ELF-1 (cell line): ENCODE results near the gene STK35.

Source experiments
- DNase-seq: peaks from one replicate; pipeline ENCODE4 v3.0.0-alpha.2; 2016; ENCODE audit warnings: low read depth, low spot score

The STK35 gene

DNA sequence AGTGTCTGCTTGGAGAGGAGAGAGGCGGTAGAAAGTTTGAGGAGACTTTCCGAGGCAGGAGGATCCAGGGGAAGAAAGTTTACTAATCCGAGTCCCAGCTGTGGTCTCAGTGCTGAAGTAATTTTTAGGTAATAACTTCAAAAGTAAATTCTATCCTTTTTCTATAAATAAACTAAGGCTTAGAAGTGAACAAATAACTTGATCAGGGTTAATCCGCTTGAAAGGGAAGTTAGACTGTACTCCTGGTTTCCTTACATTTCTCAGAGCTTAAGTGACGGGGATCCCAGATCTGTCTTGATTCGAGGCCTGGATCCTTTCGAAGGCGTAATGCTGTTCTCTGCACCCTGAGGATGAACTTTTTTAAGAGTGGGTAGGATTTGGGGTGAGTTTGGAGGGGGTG is 2.6 kb downstream of the STK35 start:
- no peak for DNase-seq

DNA sequence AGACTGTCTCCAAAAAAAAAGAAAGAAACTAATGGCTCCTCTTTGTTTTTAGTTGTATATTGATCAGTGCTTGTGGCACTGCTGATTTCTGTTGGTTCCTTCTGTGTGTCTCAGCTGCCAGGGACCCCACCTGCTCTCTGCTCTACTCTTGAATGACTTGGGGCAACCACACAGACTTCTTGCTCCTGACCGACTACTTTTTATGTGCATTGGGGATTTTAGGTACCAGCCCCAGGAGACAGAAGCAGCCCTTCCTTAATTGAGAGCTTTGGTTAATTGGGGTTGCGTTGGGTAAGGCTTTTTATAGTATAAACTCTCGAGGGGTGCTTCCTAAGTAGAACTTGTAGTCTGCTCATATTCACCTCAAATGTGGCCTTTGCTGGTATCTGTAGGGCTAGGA is 6.9 kb downstream of the STK35 start:
- no peak for DNase-seq

DNA sequence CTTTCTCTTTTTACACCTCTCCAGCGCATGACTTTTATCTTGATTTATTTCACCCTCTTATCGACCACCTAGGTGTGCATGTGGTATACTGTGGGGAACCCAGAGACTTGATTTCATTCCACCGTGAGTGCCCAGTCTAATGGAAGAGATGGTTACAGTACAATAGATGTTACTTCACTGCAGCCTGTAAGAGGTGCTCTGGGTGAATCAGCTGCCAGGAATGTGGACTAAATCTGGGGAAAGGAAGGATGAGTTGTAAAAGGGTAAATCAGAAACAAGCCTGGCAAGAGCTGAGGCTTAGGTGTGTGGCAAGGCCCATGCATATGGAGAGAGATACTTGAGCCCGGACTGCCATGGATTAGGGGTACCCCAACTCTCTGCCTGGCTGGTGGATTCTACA is 7.4 kb downstream of the STK35 start:
- DNase-seq = peak; percentile 25

DNA sequence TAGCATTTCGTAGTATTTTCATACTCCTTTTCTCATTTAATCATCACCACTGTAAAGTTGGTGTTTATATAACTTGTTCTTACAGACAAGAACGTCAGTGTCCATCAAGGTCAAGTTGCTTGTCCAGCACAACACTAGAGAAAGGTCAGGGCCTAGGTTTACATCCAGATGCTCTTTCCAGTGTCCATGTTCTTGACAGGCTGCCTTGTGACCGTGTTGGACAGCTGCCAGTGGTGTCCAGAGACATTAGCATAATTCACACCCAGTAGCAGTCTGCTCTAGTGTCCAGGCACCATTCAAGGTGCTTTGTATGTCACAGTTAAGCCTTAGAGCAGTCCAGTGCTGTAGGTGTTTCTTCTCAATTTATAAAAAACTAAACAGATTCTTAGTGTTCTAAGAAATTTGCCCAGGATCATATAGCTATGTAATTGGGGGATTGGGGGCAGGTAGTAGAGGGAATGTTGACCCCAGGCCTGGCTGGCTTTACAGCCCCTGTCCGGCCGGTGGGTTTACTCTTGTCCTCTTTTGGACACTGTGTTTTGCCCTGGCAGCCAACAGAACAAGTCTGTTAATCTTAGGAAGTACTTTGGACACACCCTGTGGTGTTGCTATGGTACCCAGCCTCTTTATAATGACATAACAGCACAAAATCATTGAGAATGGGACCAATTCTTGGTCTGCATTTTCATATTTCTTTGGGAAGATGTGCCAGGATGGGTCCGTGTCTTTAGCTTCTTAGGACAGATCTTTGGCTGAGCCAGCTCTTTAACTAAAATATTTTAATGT is 8.0 kb downstream of the STK35 start:
- no peak for DNase-seq

DNA sequence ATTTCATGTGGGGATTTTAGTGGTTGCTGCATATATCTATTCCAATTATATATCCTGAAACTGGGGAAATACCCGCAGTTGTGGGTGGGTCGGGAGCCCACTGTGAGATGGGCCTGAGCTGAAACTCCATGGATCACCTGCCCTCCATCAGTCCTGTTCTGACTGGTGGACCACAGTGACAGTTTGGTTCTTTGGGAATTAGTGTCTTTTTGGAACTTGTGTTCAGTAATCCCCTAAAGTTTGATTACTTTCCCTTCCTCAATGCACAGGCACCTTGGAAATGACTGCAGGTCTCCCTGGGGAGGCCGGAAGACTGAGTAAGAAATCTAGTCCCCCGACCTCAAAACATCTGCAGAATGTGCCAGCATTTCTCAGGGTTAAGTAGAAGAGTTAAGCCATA is 11.3 kb downstream of the STK35 start:
- no peak for DNase-seq

DNA sequence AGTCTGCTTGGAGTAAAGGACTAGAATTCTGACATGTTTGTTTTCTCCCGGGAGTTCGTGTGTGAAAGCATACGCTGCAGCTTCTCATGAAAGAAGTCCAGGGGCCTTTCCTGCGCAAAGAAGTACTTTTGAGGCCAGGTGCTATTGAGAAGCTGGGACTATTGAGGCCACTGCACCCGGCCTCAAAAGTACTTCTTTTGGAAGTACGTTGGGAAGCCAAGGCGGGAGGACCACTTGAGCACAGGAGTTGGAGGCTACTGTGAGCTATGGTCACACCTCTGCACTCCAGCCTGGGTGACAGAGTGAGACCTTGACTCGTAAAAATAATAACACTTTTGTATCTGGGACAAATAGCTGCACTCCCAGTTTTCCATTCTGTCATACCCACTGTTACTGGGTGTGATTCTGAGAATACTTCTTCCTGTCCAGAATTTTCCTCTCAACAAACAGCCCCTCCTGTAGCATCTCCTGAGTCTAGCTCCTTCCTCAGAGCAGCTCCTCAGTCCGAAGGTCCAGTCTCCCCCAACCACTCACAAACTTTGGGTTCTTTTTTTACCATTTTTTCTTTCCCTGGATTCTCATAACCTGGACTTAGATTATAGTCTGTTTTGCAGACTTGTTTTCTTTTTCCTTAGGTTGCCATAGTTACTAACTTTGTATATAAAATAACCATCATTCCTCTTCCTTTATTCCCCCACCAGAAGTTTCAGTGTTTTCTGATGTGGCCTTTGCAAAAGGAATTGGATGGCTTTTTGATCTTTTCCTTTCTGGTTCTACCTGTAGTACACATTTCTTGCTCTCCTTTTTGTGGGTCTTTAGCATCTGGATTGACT is 12.7 kb downstream of the STK35 start:
- DNase-seq = no peak

DNA sequence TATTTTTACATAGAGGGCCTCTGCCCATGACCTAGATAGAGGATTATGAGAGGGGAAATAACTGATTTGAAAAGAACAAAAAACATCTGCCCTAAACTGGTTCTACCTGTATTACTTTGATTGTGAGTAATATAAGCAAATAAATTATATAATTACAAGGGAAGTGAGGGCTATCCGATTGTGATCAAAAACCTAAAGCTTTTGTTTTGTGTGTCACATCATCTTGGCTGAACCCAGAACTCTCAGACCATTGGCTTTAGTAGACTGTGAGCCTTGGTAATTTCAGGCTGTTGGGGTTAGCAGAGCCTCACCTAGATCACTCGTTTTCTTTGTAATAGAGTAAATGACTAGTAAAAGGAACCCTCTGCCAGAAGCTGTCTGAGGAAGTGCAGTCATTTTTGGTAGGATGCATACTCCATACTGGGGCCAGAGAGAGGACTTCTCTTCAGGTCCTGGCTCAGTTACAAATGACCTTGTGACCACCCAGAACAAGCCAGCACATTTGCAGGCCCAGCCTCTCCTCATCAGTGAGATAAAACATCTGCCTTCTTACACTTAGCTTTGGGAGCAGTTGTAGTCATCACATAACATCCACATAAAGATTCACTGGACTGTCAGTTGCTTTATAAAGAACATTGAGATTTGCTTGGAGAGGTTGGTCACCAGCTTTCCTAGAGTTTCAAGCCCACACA is 13.5 kb downstream of the STK35 start:
- no peak for DNase-seq

DNA sequence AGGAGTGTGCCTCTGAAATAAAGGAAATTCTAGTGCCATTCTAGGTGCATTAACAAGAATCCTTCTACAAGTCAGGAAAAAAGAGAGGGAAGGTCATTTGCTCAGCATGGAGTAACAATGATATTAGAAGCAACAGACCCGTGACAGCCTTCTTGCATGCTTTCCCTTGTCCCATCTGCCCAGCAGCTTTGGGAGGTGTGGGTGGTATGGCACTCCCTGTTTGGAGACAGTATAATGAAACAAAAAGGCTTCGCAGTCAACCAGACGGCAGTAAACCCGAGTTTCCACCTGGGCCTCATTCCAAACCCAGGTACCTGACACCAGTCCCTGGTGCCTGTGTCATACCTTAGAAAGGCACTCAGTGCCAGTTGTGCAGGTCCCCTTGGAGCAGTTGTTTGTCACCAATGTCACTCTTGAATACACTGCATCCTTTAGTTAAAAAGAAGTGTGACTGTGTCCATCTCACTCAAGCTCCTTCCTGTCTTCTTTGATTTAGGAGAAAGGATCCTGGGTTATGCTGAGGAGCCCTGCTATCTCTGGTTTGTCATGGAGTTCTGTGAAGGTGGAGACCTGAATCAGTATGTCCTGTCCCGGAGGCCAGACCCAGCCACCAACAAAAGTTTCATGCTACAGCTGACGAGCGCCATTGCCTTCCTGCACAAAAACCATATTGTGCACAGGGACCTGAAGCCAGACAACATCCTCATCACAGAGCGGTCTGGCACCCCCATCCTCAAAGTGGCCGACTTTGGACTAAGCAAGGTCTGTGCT is 14.7 kb downstream of the STK35 start:
- no peak for DNase-seq

DNA sequence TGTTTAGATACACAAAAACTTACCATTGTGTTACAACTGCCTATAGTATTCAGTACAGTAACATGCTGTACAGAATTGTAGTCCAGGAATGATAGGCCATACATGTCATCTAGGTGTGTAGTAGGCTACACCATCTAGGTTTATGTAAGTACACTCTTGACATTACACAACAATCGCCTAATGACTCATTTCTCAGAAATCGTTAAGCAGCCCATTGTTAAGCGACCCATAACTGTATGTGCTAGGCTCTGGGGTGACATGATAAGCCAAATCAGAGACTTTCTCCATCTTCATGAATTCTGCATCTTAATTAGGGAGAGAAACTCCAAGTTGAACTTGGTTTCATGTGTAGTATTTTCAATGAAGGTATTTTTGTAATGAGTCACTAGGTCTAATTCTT is 17.2 kb downstream of the STK35 start:
- DNase-seq = no peak

DNA sequence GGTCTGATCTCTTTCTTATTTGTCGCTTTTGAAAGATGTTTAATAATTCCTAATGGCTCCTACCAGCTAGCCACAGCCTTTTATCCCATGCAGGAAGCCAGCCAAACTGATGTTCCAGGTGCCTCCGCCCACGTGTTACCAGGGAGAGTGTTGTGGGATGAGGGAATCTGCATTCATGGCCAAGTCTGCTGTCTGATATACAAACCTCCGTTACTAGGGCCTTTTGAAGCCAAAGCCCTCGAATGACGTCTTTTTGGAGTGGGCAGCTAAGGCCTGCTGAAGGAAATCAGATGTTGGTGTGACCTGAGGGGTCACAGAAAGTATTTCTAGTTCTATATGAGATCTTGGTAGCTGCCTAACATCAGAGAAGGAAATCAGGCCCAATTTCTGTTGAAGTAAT is 21.3 kb downstream of the STK35 start:
- DNase-seq = no peak

DNA sequence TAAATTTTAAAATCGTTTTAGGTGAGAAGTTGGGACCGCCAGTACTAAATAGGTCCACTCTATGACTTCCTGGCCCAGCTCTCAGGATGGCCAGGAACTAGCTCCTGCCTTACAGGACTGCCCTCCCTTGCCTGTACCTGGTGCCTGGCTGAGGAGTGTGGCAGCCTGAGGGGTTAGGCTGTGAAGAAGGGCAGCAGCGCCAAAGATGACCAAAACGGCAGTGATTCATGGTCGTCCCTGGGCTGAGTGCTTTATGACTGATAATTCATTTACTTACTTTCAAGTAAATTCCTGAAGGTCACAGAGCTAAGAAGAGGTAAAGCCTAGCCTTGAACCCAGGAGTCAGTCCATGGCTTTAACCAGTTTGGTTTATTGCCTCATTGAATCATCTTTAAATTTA is 22.1 kb downstream of the STK35 start:
- no peak for DNase-seq

DNA sequence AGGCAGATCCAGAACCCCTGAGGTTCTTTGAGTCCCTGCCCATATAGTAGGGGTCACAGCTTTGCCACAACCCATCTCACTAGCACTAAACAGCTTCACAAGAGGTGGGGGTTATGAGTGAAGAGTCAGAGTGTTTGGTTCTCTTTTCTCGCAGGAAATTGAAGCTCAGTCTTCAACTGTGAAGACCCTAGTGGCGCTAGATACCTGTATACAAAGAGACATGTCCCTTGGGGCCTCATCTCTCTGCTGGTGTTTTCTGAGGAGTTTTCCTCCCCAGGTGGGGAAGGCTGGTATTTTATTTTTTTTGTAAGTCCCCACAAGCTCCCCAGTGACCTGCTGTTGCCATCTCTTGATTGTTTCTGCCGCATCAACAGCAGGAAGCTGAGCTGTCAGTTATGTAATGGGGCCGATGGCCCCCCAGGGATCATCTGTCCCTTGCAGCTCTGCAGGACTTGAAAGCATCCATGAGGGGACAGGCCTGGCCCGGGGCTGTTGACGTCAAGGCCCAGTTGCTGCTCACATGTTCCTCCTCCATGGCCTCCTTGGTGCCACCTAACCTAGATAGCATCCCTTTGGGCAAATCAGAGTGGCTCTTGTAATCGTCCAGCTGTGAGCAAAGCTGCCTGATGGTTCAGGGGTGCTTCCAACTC is 23.1 kb downstream of the STK35 start:
- peak; percentile 38 for DNase-seq

DNA sequence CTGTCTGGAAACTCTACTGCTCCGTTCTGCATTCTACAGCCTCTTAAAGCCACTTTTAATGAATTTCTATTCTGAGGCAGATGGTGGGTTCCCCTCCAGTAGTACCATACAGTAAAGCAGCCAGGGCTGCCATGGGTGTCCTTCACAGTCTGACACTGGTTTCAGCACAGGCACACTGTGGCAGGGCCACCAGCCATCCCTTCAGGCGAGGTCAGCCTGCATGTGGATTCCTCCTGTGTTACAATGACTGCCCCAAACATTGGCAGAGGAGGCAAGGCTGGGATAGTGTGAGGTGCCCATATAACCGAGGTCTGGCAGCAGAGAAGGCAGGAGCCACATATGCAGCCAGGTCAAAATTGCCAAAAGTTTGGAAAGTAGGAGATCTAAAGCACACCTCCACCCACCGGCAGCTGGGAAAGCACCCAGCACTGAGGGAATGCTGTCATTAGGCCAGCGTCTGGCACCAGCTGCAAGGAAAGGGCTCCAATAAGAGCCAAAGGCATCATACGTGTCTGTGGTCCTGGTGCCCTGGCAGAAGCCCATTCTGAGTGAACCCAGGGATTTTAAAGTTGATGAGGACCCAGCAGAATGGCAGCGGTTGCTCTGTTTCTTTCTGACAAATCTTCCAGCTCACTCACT is 24.0 kb downstream of the STK35 start:
- DNase-seq = no peak

DNA sequence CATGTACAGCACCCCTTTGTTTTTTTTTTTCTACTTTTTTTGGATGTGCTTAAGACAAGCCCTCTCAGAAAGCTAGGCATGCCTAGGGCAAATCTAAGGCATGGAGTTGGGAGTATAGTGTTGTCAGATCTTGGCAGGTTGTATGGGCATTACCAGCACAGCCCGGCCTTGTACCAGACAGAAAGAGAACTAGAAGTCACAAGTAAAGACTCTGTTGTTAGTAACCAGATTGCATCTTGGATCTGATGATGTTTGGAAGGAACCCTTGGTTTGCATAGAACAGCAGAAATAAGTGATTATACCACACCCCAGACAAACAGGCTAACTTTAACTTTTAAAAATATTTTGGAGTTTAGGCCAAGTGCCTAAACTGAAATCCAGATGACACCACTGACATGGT is 25.6 kb downstream of the STK35 start:
- DNase-seq = no peak

DNA sequence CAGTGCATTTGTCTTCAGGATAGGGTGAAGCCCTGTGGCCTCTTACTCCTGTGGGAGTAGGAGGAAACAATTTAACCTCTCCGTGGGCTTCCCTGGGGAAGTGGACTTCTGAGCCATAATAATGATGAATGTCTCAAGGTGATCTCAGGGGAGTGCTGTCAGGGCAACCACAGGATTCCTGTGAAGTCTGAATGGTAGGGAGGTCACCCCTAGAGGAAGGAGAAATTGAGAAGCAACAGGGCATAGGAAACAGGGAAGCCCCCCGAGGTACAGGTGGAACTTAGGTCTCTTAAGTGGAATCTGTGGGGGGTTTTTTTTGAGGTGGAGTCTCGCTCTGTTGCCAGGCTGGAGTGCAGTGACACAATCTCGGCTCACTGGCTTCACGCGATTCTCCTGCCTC is 26.9 kb downstream of the STK35 start:
- no peak for DNase-seq

DNA sequence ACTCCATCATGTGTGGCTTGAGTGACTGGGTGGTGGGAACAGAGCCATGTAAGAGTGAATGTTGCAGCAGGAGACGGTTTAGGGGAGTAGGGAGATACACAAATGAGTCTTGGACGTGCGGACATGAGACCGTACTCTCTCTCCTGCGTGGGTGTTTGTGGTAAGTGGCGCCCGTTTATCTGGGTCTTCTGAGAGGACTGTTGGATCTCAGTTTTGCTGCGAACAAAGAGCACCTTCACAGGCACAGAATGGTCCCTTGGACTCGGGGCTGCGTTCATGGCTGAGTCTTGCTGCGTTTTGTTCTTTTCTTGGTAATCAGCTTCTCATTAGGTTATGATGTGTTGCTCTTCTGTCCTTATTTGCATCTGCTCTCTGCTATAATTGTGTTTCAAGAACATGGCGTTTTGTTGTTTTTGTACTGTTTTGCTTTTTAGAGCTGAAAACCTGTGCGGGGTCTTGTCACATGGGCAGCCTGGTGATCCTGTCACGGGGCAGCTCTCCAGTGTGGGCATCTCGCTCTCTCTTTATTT is 28.5 kb downstream of the STK35 start:
- no peak for DNase-seq

DNA sequence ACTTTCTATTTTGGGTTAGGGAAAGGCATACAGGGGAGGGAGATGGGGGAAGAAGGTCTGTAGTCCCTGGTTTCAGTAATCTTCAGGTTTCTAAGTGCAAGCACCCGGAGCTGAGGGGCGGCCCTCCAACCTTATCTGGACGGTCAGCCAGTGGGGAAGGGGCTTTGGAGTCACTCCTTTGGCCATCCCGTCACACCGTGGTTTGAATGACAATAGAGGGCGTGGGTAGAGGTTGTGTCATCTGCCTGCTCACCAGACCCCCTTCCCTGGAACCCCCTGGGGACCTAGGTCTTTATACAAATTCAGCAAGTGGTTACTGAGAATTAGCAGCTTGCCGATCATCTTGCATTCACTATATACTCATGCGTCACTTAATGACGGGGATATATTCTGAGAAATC is 29.1 kb downstream of the STK35 start:
- DNase-seq = peak; percentile 80

DNA sequence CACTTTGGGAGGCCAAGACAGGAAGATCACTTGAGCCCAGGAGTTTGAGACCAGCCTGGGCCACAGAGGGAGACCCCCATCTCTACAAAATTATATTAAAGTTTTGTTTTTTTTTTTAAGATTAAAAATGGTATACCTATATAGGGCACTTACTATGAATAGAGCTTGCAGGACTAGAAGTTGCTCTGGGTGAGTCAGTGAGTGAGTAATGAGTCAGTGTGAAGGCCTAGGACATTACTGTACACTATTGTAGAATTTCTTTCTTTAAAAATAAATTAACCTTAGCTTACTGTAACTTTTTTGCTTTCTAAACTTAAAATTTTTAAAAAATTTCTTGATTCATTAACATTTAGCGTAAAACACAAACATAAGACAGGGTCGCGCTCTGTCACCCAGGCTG is 29.7 kb downstream of the STK35 start:
- no peak for DNase-seq

DNA sequence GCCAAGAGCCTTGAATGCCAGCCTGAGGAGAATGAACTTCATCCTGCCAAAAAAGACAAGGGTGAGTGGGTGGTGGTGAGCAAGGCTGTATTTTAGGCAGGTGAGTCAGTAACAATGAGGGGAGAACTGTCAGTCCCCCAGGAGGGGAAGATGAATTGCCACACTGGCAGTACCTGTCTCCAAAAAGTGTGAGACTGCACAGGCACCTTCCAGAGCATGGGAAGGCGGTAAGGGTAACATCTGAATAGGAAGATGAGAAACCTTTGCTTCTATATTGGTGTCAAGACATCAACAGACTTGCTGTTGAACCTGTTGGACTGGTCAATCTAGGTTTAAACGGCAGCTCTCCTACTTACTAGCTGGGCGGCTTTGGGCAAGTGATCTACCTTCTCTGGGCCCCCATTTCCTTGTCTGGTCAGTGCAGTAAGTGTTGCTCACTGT is 30.9 kb downstream of the STK35 start:
- peak; percentile 67 for DNase-seq
